HPDE6-E6E7 (cell line): ENCODE results near the gene TSHZ3.

Experiments used
- DNase-seq: peaks from one replicate; pipeline ENCODE4 v3.0.0; 2011; ENCODE audit warnings: missing footprints; ENCODE audit errors: extremely low spot score

TSHZ3 gene

DNA sequence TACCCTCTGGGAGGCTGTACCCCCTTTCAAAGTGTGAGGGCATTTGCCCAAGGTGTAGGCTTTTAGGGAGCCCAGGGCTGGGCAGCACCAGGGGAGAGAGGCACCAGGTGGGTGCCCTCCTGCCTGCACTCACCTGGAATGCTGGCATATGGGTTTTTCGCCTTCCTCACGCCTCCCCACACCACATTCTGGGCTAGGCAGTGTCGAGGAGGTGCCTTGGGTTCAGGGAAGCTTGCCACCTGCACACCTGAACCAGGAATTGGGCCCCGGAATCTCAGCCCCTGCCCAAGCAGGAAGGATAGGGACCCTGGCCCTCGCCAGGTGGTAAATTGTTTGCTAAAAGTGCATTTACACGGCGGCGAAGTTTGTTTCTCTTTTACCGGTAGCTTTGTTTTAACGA lies 5.1 kb upstream of the TSHZ3 start:
- DNase-seq = no peak

DNA sequence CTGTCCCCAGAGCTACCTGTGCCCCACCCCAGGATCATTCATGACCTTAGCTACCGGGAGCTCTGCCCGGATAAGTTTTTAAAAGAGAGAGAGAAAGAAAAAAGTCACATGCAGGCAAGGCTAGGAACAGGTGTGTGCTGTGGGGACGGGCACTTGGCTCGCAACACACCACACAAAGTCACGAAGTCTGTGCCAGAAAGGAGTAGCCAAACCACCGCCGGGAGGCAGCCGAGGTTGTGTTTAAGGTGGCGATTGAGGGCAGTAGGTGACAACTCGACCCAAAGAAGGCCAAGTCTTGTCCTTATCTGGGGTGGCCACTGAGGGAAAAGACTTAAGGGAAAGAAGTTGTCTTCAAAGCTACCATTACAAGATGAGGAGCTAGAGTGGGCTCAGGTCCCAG lies 4.6 kb upstream of the TSHZ3 start:
- DNase-seq = no peak

DNA sequence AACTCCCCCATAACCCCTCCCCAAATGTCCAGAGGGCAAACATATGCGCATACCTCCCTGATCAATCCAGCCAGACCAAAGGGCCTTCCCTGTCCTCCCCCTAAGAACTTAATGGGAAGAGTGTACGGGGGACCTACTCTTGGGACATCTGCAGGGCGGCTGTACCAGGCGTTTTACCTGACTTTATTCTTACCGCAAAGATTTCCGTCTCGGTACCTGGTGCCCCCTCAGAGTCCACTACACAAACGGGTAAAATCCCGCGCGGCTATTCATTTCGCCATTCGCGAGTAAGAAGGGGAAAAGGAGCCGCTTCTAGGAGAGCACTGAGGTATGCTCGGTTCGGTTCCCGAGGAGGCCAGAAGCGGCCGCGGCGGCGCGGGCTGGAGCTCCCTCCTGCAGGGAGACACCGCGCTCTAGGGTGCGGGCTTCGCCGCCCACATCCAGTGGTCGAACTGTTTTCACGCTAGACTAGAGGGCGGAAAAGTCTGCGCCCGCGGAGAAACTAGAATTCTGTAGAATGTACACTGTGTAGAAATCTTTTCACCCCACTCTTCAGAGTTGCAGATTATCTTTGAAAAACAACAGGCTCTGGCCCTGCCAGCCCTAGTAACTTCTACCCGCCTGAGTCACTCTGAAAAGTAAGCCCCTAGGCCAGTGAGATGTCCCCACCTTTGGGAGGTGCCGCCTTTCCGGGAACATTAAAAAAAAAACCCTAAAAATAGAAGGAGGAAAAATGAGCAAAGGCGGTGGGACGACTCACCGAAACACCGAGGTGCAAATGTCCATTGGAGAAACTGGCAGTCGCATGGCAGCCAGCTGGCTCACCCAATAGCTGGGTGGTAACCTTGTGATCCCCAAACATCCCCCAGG lies 3.8 kb upstream of the TSHZ3 start:
- no peak for DNase-seq

DNA sequence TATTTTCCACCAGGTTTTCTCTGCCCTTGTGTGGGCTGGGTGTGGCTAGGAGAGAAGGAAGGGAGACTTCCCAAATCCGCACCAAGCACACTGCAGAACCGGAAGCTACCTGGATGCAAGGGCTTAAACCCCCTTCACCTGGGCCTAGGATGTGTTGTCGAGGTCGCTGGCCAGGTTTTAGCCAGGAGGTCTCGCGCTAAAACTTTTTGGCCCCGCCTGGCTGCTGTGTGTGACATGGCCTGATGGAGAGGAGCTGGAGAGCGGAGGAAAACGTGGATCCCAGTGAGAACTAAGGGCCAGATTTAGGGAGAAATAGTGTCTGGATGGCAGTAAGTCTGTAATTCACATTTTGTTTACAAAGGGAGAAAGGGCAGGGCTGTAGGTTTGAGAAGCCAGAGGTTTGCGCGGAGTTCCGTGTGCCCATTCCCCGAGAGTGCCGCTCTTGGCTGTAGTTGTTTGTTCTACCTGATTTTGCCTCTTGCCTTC lies 3.1 kb upstream of the TSHZ3 start:
- no peak for DNase-seq

DNA sequence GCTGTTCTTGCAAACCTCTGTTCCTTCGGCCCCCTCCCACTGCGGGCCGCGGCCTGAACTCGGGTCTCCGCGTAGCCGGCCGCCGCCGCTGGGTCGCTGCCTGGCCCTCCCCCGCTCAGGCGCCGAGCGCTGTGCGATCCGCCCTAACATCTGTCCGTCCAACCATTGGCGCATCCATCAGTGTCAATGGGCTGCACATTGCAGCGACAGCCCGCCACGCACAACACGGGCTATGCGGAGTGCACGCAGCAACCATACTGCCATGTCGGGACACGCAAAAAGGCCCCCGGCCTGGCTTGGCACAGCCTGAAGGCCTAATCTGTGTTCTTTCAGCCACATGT lies 2.6 kb upstream of the TSHZ3 start:
- no peak for DNase-seq

DNA sequence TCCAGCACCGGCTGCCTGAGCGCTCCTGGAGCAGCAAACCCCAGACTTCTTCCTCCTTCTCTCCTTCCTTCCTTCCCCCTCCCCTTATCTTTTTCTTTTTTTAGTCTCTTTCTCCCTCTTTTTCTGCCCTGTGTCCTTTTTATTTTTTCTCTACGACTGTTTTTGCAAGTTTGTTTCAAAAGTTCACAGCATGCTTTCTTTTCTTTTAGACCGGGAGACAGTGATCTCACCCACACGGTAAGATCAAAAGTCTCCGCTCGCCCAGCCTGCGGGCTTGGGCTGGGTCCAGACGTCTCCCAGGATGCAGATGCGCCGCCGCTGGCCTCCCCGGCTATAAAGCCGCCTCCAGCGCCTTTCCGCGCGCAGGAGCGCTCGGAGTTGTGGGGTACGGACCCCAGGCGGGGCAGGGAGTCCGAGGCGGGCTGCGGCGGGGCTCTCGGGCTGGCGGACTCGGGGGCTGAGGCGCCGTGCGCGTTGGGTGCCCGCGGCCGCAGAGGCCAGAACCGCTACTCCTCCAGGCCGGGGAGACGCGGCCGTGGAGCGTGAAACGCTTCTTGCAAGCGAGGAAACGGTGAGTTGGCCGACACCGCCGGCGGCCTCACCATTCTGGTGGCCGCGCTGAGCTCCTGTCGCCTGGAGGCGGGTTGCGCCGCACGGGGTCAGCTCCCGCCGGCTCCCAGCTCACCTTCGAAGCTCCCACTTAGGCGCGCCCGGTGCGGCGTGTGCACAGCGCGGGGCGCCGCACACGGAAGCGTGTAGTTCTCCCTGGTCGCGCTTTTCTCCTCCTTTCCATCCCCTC lies 2.0 kb upstream of the TSHZ3 start:
- no peak for DNase-seq

DNA sequence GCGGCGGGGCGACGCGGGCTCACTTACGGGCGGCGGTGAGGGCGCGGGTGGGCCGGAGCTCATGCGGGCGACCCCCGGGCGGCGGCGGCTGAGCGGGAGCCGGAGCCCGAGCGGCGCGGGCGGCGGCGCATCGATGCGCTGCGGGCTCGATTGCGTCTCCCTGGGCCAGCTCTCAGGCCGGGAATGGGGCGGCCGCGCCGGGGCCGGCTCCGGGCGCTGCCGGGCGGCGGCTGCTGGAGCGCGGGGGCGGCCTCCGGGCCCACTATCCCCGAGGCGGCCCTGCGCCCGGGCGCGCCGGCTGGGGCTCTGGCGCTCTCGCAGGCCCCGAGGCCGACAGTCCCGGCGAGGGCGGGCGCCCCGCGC lies 1.4 kb upstream of the TSHZ3 start:
- DNase-seq = no peak

DNA sequence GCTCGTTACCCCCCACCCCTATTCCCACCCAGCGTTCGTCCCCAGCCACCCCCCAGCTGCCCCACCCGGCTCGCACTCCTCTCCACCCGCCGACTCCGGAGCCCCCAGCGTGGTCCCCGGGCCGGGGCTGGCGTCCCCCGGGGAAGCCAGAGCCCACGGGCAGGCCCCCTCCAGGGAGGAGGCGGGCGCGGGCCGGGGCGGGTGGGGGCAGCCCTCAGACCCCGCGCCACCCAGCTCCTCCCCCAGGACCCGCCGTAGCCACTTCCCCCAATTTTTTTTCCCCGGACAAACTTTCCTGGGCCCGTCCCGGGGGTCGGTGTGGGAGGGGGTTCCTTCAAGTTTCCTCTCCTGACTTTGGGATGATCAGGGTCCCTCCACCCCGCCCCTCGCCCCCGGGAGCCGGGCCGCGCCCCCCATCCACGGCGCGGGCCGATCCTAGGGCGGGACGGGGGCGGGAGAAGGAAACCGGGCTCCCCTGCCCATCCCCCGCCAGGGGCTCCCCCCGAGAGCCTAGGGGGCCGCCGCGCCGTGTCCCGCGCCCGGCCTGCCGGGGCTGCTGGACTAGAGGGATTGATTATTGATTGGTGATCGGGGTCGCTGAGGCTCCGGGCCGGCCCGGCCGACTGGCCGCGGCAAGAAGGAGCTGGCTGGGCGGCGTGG lies 927 bp upstream of the TSHZ3 start:
- no peak for DNase-seq

DNA sequence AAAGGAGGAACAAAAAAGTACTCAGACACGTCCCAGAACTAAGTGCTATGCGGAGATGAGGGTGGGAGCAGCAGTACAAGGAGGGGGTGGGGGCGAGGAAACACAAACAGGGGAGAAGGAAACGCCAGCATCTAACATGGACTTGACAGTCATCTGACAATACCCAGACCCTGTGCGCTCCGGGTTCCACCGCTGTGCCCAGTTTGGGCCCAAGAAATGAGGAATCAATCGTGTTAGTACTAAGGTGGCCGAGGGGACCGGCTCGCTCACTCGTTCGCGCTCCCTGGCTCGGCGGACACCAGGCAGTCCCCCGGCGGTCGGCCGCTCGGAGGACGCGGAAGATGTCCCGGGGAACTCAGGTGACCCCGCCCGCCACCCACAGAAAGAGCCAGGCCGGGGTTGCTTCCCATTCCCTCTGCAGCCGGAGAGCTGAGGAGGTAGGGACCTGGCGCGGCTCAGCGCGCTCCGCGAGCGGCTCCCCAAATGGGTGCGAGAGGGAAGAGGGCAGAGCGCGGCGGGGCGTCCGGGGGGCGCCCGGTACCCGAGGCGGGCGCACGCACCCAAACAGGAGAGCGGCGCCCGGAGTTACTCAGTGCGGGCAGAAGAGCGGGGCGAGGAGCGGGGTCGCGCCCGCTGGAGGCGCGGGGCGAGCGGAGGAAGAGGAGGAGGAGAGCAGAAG lies 616 bp downstream of the TSHZ3 start:
- no peak for DNase-seq

DNA sequence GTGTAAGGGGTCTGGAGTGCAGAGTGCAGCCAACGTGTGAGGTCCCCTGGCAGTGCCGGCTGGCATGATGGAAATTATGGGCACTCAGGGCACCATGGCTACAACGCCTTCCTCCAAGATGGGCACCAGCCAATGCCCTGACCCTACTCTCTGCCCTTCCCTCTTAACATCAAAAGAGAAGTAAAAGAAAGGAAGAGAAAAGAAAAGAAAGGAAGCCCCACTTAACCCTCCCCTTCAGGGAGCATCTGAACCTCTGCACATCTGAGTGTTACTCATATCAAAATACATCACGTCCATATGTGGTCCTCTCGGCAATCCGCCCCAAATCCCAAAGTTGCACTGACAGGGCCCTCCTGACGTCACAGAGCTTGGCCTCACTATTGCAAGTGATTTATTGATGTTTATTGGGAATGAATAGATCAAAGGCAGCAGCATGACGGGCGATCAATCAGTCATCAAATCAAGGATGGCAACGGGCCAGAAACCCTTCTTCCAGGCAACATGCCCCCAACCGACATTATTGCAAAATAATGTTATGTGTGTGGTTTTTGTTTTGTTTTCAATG lies 1.3 kb downstream of the TSHZ3 start:
- no peak for DNase-seq

DNA sequence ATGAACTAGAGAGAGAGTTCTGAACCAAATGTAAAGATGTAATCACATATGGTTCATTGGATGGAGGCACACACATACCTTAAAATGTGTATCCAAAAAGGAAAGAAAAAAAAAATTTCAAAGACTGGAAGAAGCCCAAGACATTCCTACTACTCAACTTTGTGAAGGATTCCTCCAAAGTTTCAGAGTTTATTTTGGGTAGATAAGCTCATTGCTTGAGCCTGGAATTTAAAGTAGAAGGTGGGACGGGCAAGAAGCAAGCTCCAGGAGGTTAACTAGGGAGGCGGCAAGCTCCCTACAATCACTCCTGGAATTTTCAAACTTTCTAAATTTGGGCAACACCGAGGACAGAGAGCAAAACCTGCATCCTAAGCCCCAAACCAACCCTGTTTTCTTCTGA lies 1.9 kb downstream of the TSHZ3 start:
- no peak for DNase-seq

DNA sequence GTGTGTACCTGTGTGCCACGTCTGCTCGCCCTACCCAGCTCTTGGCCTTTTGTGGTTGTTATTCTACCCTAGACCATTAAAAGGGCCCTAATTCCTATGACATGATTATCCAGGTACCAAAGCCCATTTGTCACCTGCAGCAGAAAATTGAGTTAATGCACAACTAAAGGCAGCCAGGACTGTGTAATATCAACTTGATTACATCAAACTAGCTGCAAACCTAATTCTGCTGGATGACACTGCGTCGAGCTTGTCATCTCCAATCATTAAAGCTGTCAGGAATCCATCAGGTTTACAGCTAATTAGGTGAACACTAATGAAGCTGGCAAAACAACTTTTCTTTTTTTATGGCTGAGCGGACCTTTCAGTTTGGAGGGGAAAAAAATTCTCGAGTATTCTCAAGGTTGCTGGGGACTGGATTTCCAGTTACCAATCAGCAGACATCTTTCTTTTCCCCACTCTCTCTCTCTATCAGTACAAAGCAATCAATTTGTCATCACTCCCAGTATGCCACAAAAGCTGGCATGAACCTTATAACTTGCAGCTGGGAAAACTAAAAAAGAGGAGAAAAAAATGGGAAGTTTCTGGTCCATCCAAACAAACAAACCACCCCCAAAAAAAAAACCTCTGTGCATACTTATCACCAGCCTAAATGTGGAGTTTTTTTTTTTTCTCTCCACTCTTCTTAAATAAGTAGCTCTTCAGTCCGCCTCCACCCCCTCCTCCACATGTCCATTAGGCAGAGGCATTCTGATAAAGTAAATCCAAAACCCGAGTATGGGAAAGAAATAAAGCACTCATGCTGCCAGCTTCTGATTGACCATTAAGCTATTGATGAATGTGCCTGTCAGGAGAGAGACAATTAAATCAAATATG lies 2.8 kb downstream of the TSHZ3 start:
- no peak for DNase-seq

DNA sequence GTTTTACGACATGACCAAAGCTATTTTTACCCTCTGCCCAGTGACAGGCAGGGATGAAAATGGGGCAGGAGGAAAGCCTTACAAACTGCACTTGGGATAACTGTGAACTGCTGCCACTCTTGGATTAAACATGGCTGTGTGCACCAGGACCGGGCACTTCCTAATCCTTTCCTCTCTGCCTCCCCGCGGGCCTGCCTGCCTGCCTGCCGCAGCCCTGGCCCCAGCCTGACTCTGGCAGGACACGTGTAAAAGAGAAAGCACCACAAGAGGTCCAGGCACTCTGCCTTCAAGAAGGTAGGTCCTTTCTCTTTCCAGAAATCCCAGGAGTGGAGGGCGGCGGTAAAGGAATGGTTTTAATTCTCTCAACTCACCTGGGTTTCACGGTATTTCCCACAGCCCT lies 4.8 kb downstream of the TSHZ3 start:
- DNase-seq = no peak

DNA sequence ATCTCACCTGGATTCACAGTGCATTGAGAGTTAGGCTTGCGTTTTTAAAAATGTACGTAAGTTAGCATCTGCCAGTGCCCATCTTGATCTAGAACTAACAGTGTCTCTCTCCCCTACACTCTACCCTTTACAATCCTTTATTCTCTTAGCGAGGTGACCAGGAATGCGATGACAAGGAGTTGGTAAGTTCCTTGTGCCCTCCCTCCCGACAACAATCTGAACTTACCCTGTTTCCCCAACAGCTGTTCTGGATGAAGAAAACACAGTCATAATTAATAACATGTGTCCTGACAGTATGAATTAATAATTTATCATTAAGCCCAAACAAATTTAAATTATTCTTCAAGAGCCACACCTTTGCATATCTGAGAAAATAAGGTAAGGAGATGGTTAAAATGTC lies 6.3 kb downstream of the TSHZ3 start:
- DNase-seq = no peak

DNA sequence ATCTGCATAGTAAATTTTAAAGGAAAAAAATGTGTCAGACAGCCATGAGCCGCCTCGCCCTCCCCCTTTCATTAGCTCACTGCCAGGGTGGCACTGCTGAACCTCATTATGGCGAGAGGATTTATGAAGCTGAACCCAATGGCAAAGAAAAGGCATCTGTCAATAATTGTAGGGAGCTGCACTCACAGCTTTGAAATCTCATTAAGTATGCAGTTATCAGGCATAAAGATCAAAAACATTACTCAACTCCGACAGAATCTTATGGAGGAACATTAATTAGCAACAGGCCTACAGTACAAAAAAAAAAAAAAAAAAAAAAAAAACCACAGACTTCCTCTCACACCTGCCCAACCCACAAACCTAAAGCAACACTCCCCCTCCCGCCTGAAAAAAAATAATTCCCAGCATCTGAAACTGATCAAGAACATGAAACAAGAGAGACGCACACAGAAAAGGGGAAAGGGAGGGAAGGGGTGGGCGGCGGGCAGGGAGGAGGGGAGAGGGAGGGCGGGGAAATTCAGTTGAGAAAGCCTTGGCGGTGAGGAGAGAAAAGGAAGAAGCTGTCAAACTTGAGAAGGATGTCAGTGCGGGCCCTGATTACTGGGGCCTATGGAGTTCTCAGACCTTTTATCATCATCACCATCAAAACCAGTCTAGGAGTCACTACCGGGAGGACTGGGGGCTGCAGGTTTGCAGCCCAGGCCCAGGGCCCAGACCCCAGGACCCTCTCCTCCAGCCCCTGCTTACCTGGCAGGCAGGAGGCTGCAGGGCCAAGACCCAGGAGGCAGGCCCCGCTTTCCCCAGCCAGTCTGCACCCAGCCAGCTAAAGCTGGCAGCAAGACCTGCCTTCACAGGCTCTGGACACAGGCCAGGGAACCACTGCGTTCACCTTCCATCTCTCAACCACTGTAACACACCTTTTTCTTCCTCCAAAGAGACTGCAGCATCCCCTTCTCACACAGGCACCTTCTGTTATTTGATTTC lies 8.9 kb downstream of the TSHZ3 start:
- no peak for DNase-seq

DNA sequence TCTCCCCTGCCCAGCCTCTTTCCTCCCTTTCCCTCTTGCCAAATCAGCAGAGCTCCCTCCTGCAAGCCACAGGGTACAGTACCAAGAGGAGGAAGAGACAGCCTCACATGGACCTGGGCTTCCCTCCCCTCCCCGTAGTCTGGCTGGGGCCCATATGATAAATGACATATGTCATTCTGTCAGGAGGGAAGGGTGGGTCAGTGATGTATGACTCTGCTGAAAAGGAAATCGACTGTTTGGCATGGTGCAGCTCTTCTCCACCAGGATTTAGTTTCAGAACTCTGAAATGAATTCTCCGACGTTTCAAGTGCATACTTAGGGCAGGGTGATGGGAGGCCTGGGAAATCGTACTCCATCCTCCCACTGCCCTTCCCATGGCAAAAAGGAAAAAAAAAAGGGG lies 9.8 kb downstream of the TSHZ3 start:
- DNase-seq = no peak

DNA sequence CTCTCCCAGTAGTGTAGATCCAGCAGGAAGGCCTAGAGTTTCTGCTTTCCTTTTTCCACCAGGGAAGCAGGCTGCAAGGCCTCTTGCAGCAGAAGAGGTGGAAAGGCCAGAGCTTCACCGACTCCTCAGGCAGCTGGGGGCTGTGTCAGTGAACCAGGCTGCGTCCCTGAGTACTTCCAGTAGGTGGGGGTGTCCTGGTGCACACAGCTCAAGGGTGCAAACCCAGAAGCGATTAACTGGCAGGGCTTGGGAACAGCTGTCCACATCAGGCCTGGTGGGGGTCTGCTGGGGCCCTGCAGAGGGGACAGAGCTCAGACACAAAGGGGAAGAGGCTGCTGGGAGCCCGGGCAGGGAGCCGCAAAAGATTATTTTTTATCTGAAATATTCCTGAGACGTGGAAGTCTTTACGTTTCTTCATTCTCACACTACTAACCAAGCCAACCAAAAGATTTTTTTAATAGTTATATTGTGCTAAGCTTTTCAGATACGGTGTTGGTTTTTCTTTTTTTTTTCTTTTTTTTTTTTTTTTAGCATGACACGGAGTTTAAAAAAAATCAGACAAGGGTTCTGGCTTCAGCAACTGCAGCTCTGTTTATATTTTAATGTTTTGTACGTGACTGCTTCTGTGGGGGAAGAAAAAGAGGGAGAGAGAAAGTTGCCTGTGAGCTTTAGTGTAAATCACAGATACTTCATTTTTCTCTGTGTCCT lies 11.0 kb downstream of the TSHZ3 start:
- DNase-seq = no peak

DNA sequence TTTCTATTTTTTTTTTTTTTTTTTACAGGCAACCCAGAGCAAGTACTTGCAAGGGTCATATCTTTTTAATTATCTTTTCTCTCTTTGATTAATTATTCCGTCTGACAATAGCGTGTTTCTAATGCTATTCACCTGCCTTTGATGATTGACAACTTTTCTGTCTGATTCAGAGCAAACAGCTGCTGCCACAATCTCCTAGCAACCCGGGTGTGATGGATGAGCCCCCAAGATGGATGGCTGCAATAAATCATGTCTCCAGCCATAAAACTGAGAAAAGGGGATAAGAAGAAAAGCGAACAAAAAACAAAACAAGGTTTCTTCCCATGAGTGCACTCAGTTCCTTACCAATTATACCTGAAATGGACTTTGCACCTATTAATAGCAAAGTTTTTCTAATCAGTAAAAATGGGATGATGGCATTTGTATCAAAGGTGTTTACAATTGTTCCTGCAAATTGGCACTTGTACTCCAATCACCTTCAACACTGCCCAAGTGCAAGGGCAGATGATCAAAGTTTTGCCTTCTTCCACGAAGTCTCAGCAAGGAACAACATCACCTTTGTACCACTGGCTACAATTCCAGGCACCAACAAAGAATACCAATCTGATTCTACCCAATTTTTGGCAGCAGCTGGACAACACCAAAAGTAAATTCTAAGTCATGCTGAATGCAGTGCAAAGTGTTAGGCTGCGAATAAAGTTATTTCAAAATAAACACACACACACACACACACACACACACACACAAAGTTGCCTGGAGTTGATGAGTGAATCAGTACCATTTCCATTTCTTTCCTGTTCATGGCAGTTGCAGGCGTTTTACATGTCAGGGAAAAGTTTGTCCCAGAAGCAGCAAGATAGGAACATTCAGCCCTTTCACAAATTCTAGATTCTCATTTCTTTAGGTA lies 12.0 kb downstream of the TSHZ3 start:
- DNase-seq = no peak
